GM21526 (cell line): ENCODE results near the gene TMSB15A.
"Not testable (repeated sequence)": the region's sequence is repeated elsewhere in the genome, so short reads cannot be mapped to it uniquely, and the experiment has no call there.

Experiments
- ATAC-seq: cut with Tn5 transposase; IDR thresholded peaks from one replicate; pipeline ENCODE4 v1.9.1; 2021; ENCODE audit warnings: moderate library complexity; ENCODE audit not compliant: unreplicated experiment, low FRiP score

Gene TMSB15A

DNA sequence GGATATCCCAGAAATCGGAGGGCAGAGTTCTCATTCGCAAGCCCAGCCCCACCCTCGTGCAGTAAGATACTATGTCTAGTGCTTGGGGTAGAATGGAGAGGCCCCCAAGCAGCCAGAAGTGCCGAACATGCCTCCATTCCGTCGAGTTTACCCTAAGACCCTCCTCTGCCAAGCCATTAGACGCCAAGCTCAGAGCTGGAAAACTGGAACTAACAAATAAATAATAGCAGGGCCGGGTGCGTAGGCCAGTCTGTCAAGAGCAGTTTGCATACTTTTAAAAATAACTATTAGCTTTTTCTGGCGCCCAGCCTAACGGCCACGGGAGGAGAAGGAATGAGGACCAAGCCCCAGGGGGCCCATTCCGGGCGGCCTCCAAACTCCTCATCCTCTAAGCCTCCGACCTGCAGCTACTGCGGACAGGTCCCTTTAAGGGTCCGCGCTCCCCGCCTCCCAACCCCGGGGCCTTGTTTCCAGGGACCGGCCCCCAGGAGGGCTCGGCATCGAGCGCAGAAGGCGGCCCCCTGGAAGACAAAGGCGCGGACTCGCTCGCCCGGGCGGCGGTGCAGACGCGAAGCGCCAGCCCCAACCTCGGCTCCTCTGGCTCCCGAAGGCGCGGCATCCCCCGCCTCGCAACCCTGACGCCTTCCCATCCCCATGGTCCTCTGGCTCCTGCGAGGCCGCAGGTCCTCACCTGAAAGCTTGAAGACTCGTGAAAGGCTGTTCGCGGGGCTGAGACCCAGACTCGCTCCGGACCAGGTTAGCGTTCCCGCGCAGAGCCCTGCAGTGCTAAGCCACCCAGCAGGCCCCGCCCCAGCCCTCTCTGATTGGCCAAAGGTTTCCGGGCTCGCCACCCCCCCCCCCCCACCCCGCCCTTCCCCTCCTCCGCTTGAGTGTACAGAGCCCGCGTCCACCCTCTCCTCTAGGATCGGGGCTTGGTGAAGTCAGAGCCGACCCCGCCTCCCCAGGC, at the start of gene TMSB15A:
Gene TMSB15A (minus strand): TSS at position 765 of the 967 bp plus-strand sequence.
- peak; percentile 91 for ATAC-seq

DNA sequence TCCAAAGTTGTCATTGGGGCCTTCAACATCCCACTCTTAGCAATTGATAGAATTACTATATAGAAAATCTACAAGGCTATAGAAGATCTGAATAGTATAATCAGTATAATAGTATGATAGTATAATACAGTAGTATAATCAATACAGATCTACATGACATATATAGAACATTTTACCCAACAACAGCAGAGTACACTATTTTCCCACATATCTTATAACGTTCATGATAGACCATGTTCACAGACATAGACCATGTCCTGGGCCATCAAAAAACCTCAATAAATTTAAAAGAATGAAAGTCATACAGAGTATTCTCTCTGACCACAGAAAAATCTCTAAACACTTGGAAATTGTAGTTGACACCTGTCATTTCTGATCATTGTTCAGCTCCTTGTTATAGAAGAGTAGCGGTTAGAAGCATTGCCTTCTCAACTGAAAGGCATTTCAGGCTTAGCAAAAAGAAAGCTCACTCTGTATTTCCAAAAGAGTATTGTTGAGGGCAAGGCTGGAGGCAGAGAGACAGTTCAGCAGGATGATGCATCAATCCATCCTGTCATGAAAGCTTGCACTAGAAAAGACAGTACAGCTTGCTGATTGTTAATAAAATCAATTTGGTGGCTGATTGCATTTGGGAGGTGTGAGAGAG, 44.0 kb upstream of the TMSB15A start:
- no peak for ATAC-seq

DNA sequence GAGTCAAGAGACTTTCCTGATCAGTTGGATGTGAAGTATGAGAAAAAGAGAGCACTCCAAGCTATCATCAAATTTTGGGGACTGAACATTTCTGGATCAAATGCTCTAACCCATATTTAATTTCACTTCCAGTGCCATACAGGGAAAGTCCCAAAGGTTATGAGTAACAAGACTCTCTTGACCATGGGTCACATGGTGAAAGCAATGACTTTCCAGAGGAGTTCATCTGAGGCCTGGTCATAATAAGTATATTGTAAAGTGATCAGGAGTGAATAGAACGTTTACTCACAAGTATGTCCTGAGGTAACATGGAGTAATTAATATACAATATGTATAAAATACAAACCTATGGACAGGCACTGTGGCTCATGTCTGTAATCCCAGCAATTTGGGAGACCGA, 42.1 kb upstream of the TMSB15A start:
- ATAC-seq: no peak

DNA sequence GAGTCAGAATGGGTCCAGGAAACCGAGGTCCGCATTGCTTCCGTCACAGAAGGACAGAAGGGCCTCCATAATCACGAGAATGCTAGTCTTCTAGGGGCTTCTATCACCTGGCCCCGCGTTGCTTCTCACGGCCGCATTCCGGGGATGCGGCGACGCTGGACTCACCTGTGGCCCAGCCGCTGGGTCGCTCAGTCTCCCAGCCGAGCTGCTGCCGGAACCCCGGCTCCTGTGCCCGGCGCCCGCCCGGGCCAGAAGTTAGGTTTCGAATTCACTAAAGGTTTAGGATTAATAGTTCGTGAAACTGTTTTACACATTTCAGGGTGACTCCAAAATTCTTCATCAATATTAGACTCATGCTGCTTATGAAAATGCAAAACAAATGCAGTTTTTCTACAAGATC, 31.7 kb upstream of the TMSB15A start:
- no peak for ATAC-seq

DNA sequence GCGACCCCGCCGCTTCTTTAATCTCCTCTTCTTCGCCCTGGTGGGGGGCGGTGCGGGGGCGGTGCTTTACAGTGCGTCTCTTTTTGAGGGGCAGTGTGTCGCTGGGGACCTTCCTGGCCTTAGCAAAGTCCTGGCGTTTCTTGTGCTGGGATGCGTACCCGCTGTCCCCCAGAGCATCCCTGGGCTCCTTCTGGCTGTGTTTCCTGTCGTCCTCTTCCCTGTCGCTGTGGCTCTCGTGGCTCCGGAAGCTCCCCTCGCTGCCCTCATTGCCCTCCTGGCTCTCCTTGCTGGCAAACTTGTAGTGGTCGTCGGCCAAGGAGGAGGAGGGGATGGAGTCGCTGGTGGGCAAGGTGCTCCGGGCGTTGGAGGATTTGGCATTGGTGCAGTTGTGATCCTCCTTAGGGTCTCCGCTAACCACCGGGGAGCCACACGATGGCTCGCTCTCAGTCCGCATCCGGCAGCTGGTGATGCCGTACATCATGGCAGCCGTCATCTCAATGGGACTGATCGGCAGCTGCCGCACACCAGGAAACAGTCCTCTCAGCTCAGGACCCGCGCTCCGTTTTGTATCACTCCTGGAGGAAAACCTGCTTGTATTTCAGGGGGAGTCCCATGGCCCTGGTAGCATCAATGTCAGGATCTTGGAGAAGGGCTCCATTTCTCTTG, 30.4 kb upstream of the TMSB15A start:
- no peak for ATAC-seq

DNA sequence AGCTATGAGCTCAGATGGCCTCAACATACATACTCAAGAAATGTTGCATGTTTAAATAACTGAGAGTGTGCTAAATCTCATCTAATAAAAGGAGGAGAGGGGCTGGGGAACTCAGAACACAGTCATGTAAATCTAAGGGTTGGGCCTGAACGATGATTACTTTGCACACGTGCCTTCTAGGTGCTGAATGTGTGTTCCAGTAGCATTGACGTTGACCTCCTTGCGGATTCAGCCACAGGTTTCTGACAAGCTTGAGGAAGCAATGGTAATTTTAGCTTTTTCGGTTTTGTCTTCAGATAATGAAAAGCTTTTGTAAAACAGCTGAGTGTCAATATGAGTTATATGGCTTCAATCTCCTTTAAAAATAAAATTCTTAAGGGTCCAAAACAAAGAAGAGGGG, 29.6 kb upstream of the TMSB15A start:
- ATAC-seq: not testable (repeated sequence)

DNA sequence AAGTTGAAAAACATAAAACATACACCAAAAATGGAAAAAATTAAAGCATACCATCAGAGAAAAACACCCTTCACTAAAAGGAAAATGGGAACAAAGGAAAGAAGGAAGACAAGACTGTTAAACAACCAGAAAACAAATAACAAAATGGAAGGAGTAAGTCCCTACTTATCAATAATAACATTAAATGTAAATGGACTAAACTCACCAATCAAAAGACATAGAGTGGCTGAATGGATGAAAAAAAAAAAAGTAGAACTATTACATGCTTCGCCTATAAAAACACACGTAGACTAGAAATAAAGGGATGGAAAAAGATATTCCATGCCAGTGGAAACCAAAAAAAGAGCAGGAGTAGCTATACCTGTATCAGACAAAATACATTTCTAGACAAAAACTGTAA, 19.4 kb upstream of the TMSB15A start:
- no peak for ATAC-seq

DNA sequence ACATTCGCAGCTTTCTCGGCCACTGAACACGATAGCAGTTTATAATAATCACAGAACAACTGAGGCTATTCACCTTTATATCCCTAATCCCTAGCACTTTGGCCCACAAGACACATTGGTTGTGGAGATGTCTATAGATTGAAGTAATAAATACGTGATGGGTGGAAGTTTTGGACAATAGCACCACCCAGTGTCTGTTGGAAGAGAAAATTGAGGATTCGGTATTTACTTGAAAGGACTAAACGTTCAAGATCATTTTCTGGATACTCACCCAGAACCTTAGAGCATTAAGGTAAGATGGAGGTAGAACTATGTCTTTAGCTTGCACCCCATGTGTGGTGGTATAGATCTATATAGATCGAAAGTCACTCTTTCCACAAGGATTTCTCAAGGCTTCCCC, 787 bp upstream of the TMSB15A start:
- no peak for ATAC-seq

DNA sequence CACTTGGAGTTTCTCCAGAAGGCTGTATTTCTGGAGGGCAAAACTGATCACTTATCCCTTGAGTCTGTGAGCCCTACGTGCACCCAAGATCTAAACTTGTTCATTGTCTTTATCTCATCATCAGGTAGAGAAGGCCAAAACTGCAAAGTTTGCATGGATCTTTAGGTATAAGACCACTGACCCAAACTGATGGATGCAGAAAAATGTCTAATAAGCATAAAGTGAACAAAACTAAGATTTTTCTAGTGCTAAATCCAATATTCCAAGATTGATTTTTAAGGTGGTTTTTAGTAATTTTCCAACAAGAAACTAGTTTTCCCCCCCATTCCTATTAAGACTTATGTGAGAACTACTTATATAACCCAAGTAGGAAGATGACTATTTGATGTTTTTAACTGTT, 2.0 kb downstream of the TMSB15A start:
- ATAC-seq: no peak

DNA sequence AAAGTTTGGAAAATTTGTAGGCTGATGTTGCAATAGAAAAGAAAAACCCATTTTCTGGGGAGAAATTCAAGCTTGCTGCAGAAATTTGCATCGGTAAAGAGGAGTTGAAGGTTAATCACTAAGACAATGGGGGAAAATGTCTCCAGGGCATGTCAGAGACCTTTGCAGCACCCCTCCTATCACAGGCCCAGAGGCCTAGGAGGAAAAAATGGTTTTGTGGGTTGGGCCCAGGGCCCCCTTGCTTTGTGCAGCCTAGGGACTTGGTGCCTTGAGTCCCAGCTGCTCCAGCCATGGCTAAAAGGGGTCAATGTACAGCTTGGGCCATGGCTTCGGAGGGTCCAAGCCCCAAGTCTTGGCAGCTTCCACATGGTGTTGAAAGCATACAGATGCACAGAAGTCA, 17.8 kb downstream of the TMSB15A start:
- no peak for ATAC-seq

DNA sequence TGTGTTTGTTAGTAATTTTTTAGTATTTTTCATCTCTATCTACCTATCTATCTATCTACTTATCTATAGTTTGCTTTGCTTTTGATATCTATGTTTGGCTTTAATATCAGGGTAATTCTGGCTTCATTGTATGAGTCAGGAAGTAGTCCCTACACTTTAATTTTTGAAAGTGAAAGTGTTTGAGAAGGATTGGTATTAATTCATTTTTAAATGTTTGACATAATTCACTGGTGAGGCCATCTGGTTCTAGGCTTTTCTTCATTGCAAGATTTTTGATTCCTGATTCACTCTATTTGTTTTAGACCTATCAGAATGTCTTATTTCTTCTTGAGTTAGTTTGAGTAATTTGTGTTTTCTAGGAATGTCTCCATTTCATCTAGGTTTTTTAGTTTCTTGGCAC, 24.8 kb downstream of the TMSB15A start:
- ATAC-seq: no peak

DNA sequence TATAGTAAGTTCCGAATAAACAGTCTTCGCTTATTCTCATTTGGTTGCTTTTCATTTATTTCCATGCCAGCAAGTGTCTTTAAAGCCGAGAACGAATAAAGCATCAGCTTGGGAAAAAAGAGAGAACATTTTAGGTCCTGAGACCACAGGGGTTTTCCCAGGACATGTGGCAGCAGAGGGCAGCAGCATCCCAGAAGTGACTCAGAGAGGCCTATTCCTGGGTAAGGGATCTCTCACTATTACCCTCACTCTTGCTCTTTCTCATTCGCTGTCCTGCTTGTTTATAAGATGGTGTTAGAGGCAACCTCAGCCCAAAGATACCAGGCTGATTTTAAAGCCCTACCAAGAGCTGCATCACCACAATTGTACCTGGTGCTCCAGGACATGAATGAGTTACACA, 37.8 kb downstream of the TMSB15A start:
- ATAC-seq: not testable (repeated sequence)

DNA sequence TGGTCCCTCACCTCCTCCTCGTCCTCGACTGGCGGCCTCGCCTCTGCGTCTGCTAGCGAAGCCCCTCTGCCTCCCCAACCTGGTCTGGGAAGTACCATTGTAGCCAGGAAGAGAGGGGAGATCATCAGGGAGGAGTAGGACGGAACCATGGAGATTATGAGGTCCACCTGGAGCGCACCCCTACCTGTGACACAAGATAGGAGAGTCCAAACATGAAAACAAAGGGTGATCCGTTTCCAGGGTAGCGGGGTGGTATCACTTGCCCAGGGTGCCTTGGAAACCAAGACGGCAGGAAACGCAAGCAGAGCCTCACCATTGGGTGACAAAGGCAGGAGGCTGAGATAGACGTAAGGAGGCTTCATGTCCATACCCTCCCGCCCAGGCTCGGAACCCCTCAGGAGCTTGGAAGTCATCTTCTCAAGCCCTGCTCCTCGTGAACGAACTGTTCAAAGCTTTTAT, 44.7 kb downstream of the TMSB15A start, which contains the start of gene TCP11X2:
Gene TCP11X2 (minus strand): TSS at position 51 of the 459 bp plus-strand sequence.
- ATAC-seq: not testable (repeated sequence)

DNA sequence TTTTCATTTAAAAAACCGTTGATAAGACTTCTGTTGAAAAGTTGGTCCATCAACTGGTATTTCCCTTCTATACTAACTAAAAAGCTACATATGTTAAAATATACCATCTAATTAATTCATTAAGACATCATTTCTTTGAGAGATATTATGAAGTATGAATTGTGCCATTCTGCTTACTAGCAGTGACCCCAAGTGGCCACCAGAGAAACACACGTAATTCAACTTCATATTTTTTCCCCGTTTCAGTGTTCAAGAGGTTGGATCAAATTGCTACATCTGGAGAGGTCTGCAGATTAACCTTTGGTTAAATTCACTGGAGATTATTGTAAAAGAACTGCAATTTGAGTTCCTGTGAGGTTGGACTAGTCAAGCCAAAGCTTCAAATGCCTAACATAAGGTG, 46.3 kb downstream of the TMSB15A start:
- not testable (repeated sequence) for ATAC-seq
